ENCODE results near the gene TBX4. TPM values are rescaled to one million over a fixed set of nuclear protein-coding genes. Genes with fewer than 3 reads are reported as not detected.
"Not testable (repeated sequence)": the region's sequence is repeated elsewhere in the genome, so short reads cannot be mapped to it uniquely, and the experiment has no call there.

The TBX4 gene
- total RNA-seq, 2 donors from 2014 or later = not detected

GRCh38 chr17:61444831-61445230, 7.4 kb upstream of the TBX4 start:
- no peaks in the 10 kb centered on the region for H3K36me3 ChIP-seq
- H3K27ac ChIP-seq = no peak overlapping the region
- H3K9me3 ChIP-seq = peaks cover 0 to 5% of the 10 kb centered on the region in 2 donors
- no peak for TF ChIP-seq CTCF (IDR thresholded peaks at IDR 0.05)
- H3K27me3 ChIP-seq = no peaks in the 10 kb centered on the region
- no peaks in the 10 kb centered on the region for H3K4me1 ChIP-seq
- no peak for DNase-seq (ENCODE audit: low spot score)
- H3K4me3 ChIP-seq = no peak overlapping the region

- Histone ChIP-seq H3K36me3 (no peaks in the 10 kb centered on the region), H3K27me3 (peaks cover 5 to 16% of the 10 kb centered on the region in 2 donors), H3K27ac (no peak overlapping the region), H3K4me3 (no peak overlapping the region), H3K9me3 (no peaks in the 10 kb centered on the region), H3K4me1 (peaks cover 0 to 12% of the 10 kb centered on the region in 2 donors)
- no peak for TF ChIP-seq CTCF (IDR thresholded peaks at IDR 0.05)
- no peak for DNase-seq (ENCODE audit: low spot score)
Observed at GRCh38 chr17:61447358-61447757, 4.9 kb upstream of the TBX4 start.

- DNase-seq (ENCODE audit: low spot score) = no peak
- H3K27me3 ChIP-seq = peaks cover 12 to 23% of the 10 kb centered on the region in 2 donors
- no peak for TF ChIP-seq CTCF (IDR thresholded peaks at IDR 0.05)
- no peak overlapping the region for H3K27ac ChIP-seq
- peaks cover 0 to 16% of the 10 kb centered on the region in 2 donors for H3K4me1 ChIP-seq
- H3K4me3 ChIP-seq = no peak overlapping the region
- H3K9me3 ChIP-seq = no peaks in the 10 kb centered on the region
- no peaks in the 10 kb centered on the region for H3K36me3 ChIP-seq
Observed at GRCh38 chr17:61448042-61448441, 4.2 kb upstream of the TBX4 start.

GRCh38 chr17:61449140-61449539, 3.1 kb upstream of the TBX4 start:
- peaks cover 0 to 16% of the 10 kb centered on the region in 2 donors for H3K4me1 ChIP-seq
- not testable (repeated sequence) for H3K36me3 ChIP-seq; H3K9me3 ChIP-seq; H3K27ac ChIP-seq; H3K4me3 ChIP-seq; DNase-seq (ENCODE audit: low spot score)
- peaks cover 19 to 34% of the 10 kb centered on the region in 2 donors for H3K27me3 ChIP-seq

- H3K27ac ChIP-seq = no peak overlapping the region
- H3K4me3 ChIP-seq = no peak overlapping the region
- no peak for TF ChIP-seq CTCF (IDR thresholded peaks at IDR 0.05)
- no peak for DNase-seq (ENCODE audit: low spot score)
- no peaks in the 10 kb centered on the region for H3K9me3 ChIP-seq
- H3K27me3 ChIP-seq = peaks cover 27 to 42% of the 10 kb centered on the region in 2 donors
- peaks cover 0 to 24% of the 10 kb centered on the region in 2 donors for H3K4me1 ChIP-seq
- H3K36me3 ChIP-seq = no peaks in the 10 kb centered on the region
Observed at GRCh38 chr17:61449707-61450640, 2.2 kb upstream of the TBX4 start.

GRCh38 chr17:61450641-61451537, 1.3 kb upstream of the TBX4 start:
- Histone ChIP-seq H3K4me3 (peak overlapping the region in 1 of 2 donors; percentile 42), H3K4me1 (peaks cover 0 to 25% of the 10 kb centered on the region in 2 donors), H3K27ac (no peak overlapping the region), H3K9me3 (no peaks in the 10 kb centered on the region), H3K36me3 (no peaks in the 10 kb centered on the region), H3K27me3 (peaks cover 35 to 48% of the 10 kb centered on the region in 2 donors)
- TF ChIP-seq CTCF (IDR thresholded peaks at IDR 0.05) = no peak
- DNase-seq (ENCODE audit: low spot score) = peak; percentile 42

Measured in right atrium auricular region (tissue), 2 donors.